Measurements from ENCODE around the gene ZNRF3.

DNA sequence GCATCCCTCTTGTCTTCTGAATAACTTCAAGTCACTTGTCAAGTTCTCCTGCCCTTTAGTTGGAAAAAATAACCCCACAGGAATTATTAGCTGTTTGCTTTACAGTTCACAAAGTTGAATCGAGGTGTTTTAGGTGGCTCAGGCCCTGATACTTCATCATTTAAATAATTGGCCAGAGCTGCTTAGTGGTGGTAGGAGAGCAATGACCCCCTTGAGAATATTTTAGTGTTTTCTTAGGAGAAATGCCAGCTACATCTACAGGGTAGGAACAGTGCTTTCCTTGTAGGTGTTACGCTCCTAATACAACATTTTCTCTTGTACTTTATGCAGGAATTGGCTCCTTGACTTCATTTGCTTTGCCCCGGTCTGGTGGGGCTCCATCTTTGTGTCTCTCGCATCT is 105.1 kb downstream of the ZNRF3 start:
- TF ChIP-seq, protein P1, sequence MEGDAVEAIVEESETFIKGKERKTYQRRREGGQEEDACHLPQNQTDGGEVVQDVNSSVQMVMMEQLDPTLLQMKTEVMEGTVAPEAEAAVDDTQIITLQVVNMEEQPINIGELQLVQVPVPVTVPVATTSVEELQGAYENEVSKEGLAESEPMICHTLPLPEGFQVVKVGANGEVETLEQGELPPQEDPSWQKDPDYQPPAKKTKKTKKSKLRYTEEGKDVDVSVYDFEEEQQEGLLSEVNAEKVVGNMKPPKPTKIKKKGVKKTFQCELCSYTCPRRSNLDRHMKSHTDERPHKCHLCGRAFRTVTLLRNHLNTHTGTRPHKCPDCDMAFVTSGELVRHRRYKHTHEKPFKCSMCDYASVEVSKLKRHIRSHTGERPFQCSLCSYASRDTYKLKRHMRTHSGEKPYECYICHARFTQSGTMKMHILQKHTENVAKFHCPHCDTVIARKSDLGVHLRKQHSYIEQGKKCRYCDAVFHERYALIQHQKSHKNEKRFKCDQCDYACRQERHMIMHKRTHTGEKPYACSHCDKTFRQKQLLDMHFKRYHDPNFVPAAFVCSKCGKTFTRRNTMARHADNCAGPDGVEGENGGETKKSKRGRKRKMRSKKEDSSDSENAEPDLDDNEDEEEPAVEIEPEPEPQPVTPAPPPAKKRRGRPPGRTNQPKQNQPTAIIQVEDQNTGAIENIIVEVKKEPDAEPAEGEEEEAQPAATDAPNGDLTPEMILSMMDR (IDR thresholded peaks at IDR 0.05) = no peak
- no peak for TF ChIP-seq POLR2A (IDR thresholded peaks at IDR 0.05)
